Lower lobe of right lung (tissue), 2 donors: ENCODE results near the gene AOPEP. TPM values are rescaled to one million over a fixed set of nuclear protein-coding genes. Genes with fewer than 3 reads are reported as not detected.
A peak's percentile ranks its signal among the peaks of the same experiment; 100 is the strongest.

Experiments
- ATAC-seq, 2 donors: fragments of 200-7000 bp; cut with Tn5 transposase; one replicate each; pipeline ENCODE4 v1.9.1; 2020 to 2022; ENCODE audit warnings: mild to moderate bottlenecking in 2 of 2, moderate library complexity in 2 of 2
- DNase-seq: peaks from one replicate; pipeline ENCODE4 v3.0.0-alpha.2; 2020
- H3K27ac ChIP-seq: fragments of 200-600 bp; one replicate; pipeline ENCODE4 v1.8.0; 2022
- H3K27me3 ChIP-seq: fragments of 200-600 bp; one replicate; pipeline ENCODE4 v1.8.0; 2022; ENCODE audit warnings: low read depth
- H3K36me3 ChIP-seq: fragments of 200-600 bp; one replicate; pipeline ENCODE4 v1.8.0; 2022; ENCODE audit warnings: mild to moderate bottlenecking
- H3K4me1 ChIP-seq: fragments of 200-600 bp; one replicate; pipeline ENCODE4 v1.8.0; 2022
- H3K4me3 ChIP-seq: fragments of 200-600 bp; one replicate; pipeline ENCODE4 v1.8.0; 2022; ENCODE audit warnings: mild to moderate bottlenecking
- H3K9me3 ChIP-seq: fragments of 200-600 bp; one replicate; pipeline ENCODE4 v1.8.0; 2022
- intact Hi-C: fragments of 100-400 bp; cut with DNase I; formaldehyde crosslinking; loops from one replicate; pipeline ENCODE4 v1.11.0; 2022
- total RNA-seq: library from RNA; stranded (reverse); fragmentation: NEBNext Ultra II Directional; extraction: Animal tissue kit (Norgen Biotek cat#: 25700); gene quantifications from one replicate; pipeline ENCODE4 v1.2.1, GENCODE V29; 2021
- TF ChIP-seq, protein P1 (sequence below): fragments of 200-600 bp; IDR thresholded peaks from one replicate; pipeline ENCODE4 v1.8.0; 2022; ENCODE audit warnings: antibody characterized with exemption, mild to moderate bottlenecking
- donor health status: DM: no; HTN: yes; CAD: no; lungs with severe emphysema.

AOPEP gene
- total RNA-seq, 1 donor from 2014 or later, result 63.7 TPM

DNA sequence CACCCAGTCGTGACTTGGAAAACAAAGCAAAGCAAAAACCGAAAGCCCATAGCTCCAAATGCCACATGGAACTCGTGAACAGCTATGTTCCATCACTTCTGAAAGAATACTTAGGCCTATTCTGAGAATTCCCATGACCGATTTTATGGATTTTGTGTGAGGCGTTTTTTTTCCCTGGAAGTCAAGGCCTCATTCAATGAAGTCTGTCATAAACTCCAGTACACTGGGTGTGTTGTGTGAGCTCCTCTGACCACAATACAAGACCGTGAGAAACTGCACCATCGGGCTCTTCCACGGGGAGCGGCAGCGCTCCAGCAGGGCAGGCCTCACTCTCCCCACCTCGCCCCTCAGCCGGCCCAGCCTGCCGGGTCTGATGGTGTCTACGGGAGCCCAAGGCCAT lies 381.5 kb downstream of the AOPEP start:
- H3K36me3 ChIP-seq, result peaks cover 58% of the 10 kb centered on the region

DNA sequence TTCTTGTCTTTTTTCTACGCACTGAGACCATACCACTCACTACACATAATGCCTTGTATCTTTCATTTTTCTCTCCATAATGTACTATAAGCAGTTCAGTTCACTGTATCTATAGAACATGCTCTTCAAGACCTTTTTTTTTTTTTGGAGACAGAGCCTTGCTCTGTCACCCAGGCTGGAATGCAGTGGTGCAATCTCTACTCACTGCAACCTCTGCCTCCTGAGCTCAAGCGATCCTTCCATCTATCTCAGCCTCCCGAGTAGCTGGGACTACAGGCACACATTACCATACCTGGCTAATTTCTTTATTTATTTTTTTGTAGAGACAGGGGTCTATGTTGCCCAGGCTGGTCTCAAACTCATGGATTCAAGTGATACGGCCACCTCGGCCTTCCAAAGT lies 382.3 kb downstream of the AOPEP start:
- no peak overlapping the region for H3K27ac ChIP-seq
- no peaks in the 10 kb centered on the region for H3K9me3 ChIP-seq
- H3K4me1 ChIP-seq, result no peaks in the 10 kb centered on the region
- H3K4me3 ChIP-seq, result no peak overlapping the region
- no peaks in the 10 kb centered on the region for H3K27me3 ChIP-seq
- TF ChIP-seq, protein P1, sequence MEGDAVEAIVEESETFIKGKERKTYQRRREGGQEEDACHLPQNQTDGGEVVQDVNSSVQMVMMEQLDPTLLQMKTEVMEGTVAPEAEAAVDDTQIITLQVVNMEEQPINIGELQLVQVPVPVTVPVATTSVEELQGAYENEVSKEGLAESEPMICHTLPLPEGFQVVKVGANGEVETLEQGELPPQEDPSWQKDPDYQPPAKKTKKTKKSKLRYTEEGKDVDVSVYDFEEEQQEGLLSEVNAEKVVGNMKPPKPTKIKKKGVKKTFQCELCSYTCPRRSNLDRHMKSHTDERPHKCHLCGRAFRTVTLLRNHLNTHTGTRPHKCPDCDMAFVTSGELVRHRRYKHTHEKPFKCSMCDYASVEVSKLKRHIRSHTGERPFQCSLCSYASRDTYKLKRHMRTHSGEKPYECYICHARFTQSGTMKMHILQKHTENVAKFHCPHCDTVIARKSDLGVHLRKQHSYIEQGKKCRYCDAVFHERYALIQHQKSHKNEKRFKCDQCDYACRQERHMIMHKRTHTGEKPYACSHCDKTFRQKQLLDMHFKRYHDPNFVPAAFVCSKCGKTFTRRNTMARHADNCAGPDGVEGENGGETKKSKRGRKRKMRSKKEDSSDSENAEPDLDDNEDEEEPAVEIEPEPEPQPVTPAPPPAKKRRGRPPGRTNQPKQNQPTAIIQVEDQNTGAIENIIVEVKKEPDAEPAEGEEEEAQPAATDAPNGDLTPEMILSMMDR, result no peak
- ATAC-seq, result no peak
- peaks cover 59% of the 10 kb centered on the region for H3K36me3 ChIP-seq
- intact Hi-C loops, result no loop called here
- no peak for DNase-seq

More for the DNA sequence above, 381.5 kb downstream of the AOPEP start:
- DNase-seq (peak; percentile 22), ATAC-seq (no peak)
- intact Hi-C loops, result no loop called here
- Histone ChIP-seq H3K9me3 (no peaks in the 10 kb centered on the region), H3K4me3 (no peak overlapping the region), H3K27ac (no peak overlapping the region), H3K4me1 (no peaks in the 10 kb centered on the region), H3K27me3 (no peaks in the 10 kb centered on the region)
- TF ChIP-seq, protein P1, result no peak

DNA sequence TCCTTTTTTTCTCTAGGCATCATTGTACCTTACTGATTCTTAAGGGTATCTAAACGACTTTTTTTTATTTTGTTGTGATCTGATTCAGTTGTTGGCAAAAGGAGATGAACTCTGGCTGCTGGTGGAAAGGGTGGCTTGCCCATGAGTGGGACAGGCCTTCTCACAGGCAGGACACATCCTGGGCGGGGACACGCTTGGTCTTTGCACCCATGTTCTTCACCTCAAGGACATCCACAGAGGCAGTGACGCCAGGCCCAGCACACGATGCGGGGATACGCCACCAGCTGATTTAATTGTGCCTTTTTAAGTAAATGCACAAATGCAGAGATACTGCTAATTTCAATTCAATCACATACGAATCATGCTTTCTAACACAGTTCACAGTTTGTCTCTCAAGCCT lies 383.0 kb downstream of the AOPEP start:
- Histone ChIP-seq H3K4me3 (no peak overlapping the region), H3K27ac (no peak overlapping the region), H3K4me1 (no peaks in the 10 kb centered on the region), H3K9me3 (no peaks in the 10 kb centered on the region), H3K27me3 (no peaks in the 10 kb centered on the region), H3K36me3 (peaks cover 59% of the 10 kb centered on the region)
- TF ChIP-seq, protein P1, result no peak
- intact Hi-C loops, result no loop called here
- DNase-seq (peak; percentile 23), ATAC-seq (no peak)

DNA sequence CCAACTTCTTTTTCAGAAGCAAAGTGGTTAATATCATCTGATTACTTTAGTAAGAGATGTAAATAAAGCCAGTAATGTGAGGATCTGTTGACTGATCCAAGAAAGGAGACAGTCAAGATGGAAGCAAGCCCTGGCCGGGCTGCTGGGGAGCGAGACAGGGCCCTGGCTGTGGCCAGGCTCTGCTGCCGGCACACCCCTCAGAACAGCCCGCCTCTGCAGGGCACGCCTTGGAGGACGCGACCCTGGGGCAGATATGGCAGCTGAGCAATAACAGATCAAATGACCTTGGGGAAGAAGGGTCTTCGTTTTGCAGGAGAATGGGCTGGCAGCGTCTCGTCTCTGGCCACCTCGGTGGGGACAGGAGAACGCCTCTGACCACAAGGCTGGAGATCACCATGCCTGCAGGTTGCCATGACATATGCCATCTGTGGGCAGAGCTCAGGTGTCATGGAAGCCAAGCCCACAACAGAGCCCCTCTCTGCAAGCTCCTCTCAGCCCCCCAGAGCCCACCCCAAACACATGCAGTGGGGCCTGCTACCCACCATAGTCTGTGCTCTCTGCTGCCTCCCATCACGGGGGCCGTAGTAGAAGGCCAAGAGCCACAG lies 384.5 kb downstream of the AOPEP start:
- no peak overlapping the region for H3K4me3 ChIP-seq
- peaks cover 53% of the 10 kb centered on the region for H3K36me3 ChIP-seq
- H3K27me3 ChIP-seq, result no peaks in the 10 kb centered on the region
- H3K4me1 ChIP-seq, result no peaks in the 10 kb centered on the region
- DNase-seq (peak; percentile 24), ATAC-seq (no peak)
- H3K9me3 ChIP-seq, result no peaks in the 10 kb centered on the region
- TF ChIP-seq, protein P1, result no peak
- intact Hi-C loops, result no loop called here
- no peak overlapping the region for H3K27ac ChIP-seq

DNA sequence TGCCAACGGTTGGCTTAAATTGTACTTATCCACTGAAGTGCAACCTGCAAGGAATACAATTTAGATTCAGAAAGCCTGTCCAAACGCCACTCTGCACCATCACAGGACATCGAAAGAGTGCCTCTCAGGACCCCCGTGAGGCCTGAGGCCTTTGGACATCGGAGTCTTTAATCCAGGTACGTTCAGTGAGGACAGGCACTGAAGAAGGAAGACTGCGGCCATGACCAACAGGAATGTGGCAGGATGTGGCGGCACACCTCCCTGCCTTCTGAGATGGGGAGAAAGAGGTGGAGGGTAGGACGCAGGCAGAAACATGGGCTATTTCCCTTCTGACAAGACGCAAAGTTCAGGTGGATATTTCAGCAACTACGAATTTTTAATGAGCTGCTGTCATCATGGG lies 385.2 kb downstream of the AOPEP start:
- intact Hi-C loops, result no loop called here
- no peaks in the 10 kb centered on the region for H3K27me3 ChIP-seq
- ATAC-seq (no peak), DNase-seq (no peak)
- no peak overlapping the region for H3K4me3 ChIP-seq
- peaks cover 50% of the 10 kb centered on the region for H3K36me3 ChIP-seq
- TF ChIP-seq, protein P1, result no peak
- H3K27ac ChIP-seq, result no peak overlapping the region
- H3K4me1 ChIP-seq, result peaks cover 6% of the 10 kb centered on the region
- H3K9me3 ChIP-seq, result no peaks in the 10 kb centered on the region
